ENCODE results near the gene ZNF592. TPM values are rescaled to one million over a fixed set of nuclear protein-coding genes. Genes with fewer than 3 reads are reported as not detected.
A peak's percentile ranks its signal among the peaks of the same experiment; 100 is the strongest.

Gene ZNF592
- total and polyA plus RNA-seq, 9 of the 15 experiments (the other 6 are each of a cell fraction or from before 2014, with no cell fraction given), result 0.88 to 23.8 (median 7.4) TPM

- H3K9me1 ChIP-seq (ENCODE audit: control insufficient read depth, insufficient read depth, low read length), result no peaks in the 10 kb centered on the region
- 6% methylated on average over 1 of the region's 1 CpG for WGBS (ENCODE audit: insufficient coverage, low coverage, missing lambda C conversion rate)
- peak overlapping the region; percentile 50 for H3K27ac ChIP-seq (ENCODE audit: extremely low read depth, low read depth, low read length)
- H2AFZ ChIP-seq (ENCODE audit: low read depth, low read length), result peak overlapping the region; percentile 51
- DNase-seq (ENCODE audit: extremely low read depth in 1 of 4, low spot score in 3 of 4) (peak in 2 of 4 experiments; percentile 39 to 40), ATAC-seq (peak; percentile 67), FAIRE-seq (peak; percentile 69)
- H3K9ac ChIP-seq (ENCODE audit: insufficient read depth in 1 of 2, low read depth in 2 of 2, low read length in 2 of 2), result peak overlapping the region; percentile 0 to 14; a peak in 2 of 4 replicates
- no peak overlapping the region for H3K4me3 ChIP-seq
- H3K9me3 ChIP-seq (replicated peaks; ENCODE audit: control insufficient read depth, insufficient read depth, low read depth, low read length), result no peaks in the 10 kb centered on the region
- H4K20me1 ChIP-seq (replicated peaks; ENCODE audit: control insufficient read depth, insufficient read depth, low read length), result no peaks in the 10 kb centered on the region
- in situ Hi-C loops (cut with MboI), result no loop called here
- POLR2A ChIA-PET, result interaction anchor here (0.7 to 3.4 kb wide), 5 partner anchors 8 to 27 kb away, joined by 3 to 16 read pairs (median 3); partner anchors contain the start of gene SEC11A
- peak overlapping the region; percentile 21; the same call in 1 of the 2 replicates for H3K4me2 ChIP-seq (ENCODE audit: insufficient read depth, low read length)
- BruUV-seq (replicated peaks), result no TSS peak
- CTCF ChIA-PET (ENCODE audit: low intra/inter-chr PET ratio), result no interaction called here
- no peaks in the 10 kb centered on the region for H3K36me3 ChIP-seq (ENCODE audit: control insufficient read depth, insufficient read depth, low read length)
- H3K4me1 ChIP-seq (replicated peaks in 1 of 2; ENCODE audit: control insufficient read depth in 2 of 2, insufficient read depth in 2 of 2, low read length in 2 of 2), result peaks cover 11 to 12% of the 10 kb centered on the region in 2 experiments
- H3K79me2 ChIP-seq (ENCODE audit: control insufficient read depth, insufficient read depth, low read length), result no peaks in the 10 kb centered on the region
- H3K27me3 ChIP-seq (ENCODE audit: control insufficient read depth in 2 of 2, insufficient read depth in 2 of 2, low read length in 2 of 2), result no peaks in the 10 kb centered on the region
- intact Hi-C loops (cut with micrococcal nuclease), result no loop called here
- TF ChIP-seq TEAD1 (CRISPR knock-in tag; IDR thresholded peaks at IDR 0.05) (no peak), DPF2 (IDR thresholded peaks at IDR 0.05) (peak; percentile 82), TRIM24 (IDR thresholded peaks at IDR 0.05) (0 out of 4 replicates have a peak, but pooled peaks of 1 of the 2 experiments have one; percentile 19), ATF4 (CRISPR knock-in tag; IDR thresholded peaks at IDR 0.05) (no peak), CBX5 (IDR thresholded peaks at IDR 0.05; ENCODE audit: borderline replicate concordance, low read depth) (no peak), MXI1 (IDR thresholded peaks at IDR 0.05; ENCODE audit: low read depth, low read length) (no peak), HOMEZ (CRISPR knock-in tag; IDR thresholded peaks at IDR 0.05) (no peak), FOXA3 (CRISPR knock-in tag; conservative IDR thresholded peaks at IDR 0.05 in 1 of 2, IDR thresholded peaks at IDR 0.05 in 1 of 2) (peak in 1 of 2 experiments; percentile 49; a peak in 2 of 4 replicates), IFI16 (CRISPR knock-in tag; IDR thresholded peaks at IDR 0.05) (no peak), ARNT (IDR thresholded peaks at IDR 0.05) (no peak), ZNF407 (IDR thresholded peaks at IDR 0.05; ENCODE audit: low read depth) (no peak), CHD1 (IDR thresholded peaks at IDR 0.05; ENCODE audit: low read length) (no peak), SOX6 (IDR thresholded peaks at IDR 0.05) (0 out of 2 replicates have a peak, but pooled peaks have one; percentile 16)
Measured at GRCh38 chr15:84725001-84725491, 23.3 kb upstream of the ZNF592 start.

Data from K562 (cell line).